ENCODE measurements around the gene ALOX15. TPM values are rescaled to one million over a fixed set of nuclear protein-coding genes. Genes with fewer than 3 reads are reported as not detected.

Gene ALOX15, protein sequence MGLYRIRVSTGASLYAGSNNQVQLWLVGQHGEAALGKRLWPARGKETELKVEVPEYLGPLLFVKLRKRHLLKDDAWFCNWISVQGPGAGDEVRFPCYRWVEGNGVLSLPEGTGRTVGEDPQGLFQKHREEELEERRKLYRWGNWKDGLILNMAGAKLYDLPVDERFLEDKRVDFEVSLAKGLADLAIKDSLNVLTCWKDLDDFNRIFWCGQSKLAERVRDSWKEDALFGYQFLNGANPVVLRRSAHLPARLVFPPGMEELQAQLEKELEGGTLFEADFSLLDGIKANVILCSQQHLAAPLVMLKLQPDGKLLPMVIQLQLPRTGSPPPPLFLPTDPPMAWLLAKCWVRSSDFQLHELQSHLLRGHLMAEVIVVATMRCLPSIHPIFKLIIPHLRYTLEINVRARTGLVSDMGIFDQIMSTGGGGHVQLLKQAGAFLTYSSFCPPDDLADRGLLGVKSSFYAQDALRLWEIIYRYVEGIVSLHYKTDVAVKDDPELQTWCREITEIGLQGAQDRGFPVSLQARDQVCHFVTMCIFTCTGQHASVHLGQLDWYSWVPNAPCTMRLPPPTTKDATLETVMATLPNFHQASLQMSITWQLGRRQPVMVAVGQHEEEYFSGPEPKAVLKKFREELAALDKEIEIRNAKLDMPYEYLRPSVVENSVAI
- total RNA-seq (2021): 0.31 and 0.39 TPM in 2 replicates
- long read RNA-seq, partial matches to known transcripts: 0 of 4 reads
- long read RNA-seq, other reads (novel, unspliced or antisense): 3 of 4 reads

DNA sequence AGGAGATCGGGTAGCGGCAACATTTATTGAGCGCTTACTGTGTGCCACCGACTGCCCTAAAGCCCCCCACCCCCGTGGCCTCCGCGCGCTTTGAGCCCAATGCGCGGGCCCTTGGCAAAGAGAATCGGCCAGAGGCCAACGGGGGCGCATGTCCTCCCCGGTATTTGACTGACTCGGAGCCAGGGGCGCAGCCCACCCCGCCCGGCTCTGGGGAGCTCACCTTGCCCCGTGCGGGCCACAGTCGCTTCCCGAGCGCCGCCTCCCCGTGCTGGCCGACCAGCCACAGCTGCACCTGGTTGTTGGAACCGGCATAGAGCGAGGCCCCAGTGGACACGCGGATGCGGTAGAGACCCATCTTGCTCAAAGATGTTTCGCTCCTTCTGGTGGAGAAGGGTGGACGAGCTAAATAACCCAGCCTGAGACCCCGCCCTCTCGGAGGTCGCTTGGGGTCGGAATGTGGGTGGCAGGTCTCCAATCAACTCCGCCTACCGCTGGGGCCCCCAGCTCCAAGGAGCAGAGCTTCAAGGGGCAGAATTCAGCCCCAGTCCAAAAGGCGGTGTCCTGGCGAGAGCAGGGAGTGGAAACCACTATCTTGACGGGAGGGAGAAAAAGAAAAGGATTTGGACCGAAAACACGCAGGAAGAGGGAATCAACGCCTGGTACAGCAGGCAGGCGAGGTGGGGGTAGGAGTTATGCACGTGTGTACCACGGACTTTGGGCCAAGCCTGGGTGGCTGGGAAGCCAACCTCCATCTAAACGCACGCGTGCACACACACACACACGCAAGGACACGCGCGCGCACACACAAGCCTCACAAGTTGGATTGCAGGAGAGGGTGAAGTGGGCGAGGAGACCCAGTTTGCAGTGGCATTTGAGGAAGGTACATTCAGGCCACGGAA lies at the start of gene ALOX15:
Gene ALOX15 (minus strand): TSS at position 382 of the 899 bp plus-strand sequence. CDS start 27 bp downstream, at position 355.
- Histone ChIP-seq H2BK15ac (ENCODE audit: low read depth, low read length) (no peak within 1 kb of the TSS), H3K14ac (ENCODE audit: insufficient read depth, low read length) (no peak within 1 kb of the TSS), H3K23ac (ENCODE audit: insufficient read length, low read depth, low read length) (no peak within 1 kb of the TSS), H4K5ac (ENCODE audit: insufficient read length, low read depth, low read length) (no peak within 1 kb of the TSS), H3T11ph (ENCODE audit: low read length) (no peak within 1 kb of the TSS), H3K79me2 (ENCODE audit: insufficient read depth, low read length) (no peaks in the 10 kb centered on the region), H3K9ac (ENCODE audit: extremely low read depth, insufficient read length, low read length) (no peak within 1 kb of the TSS), H4K91ac (ENCODE audit: insufficient read length, low read depth, low read length) (no peak within 1 kb of the TSS), H3K27me3 (ENCODE audit: insufficient read depth, low read length) (peaks cover 30% of the 10 kb centered on the region; the same call in 1 of the 2 replicates), H3K9me3 (ENCODE audit: control insufficient read depth, low read depth, low read length) (no peaks in the 10 kb centered on the region), H3K27ac (ENCODE audit: insufficient read length, low read depth, low read length) (no peak within 1 kb of the TSS), H2AFZ (ENCODE audit: low read length) (no peak within 1 kb of the TSS), H2BK5ac (ENCODE audit: insufficient read length, low read length) (no peak within 1 kb of the TSS), H2BK20ac (ENCODE audit: low read depth, low read length, poor library complexity, severe bottlenecking) (no peak within 1 kb of the TSS), H2BK120ac (ENCODE audit: low read depth, low read length, poor library complexity, severe bottlenecking) (no peak within 1 kb of the TSS), H3K4me2 (ENCODE audit: insufficient read depth, insufficient read length, low read length) (peak within 1 kb of the TSS; percentile 78), H3K18ac (ENCODE audit: insufficient read length, low read depth, low read length) (no peak within 1 kb of the TSS), H3K4me1 (ENCODE audit: insufficient read depth, low read length) (peaks cover 3% of the 10 kb centered on the region; the same call in 1 of the 2 replicates), H2BK12ac (ENCODE audit: insufficient read length, low read depth, low read length) (no peak within 1 kb of the TSS), H3K56ac (ENCODE audit: insufficient read length, low read depth, low read length) (no peak within 1 kb of the TSS), H4K8ac (replicated peaks; ENCODE audit: insufficient read length, low read depth, low read length) (no peak within 1 kb of the TSS), H4K20me1 (ENCODE audit: control insufficient read depth, insufficient read depth, insufficient read length) (no peaks in the 10 kb centered on the region), H3K23me2 (ENCODE audit: insufficient read length, low read depth, low read length, poor library complexity, severe bottlenecking) (peaks cover 14% of the 10 kb centered on the region), H2AK5ac (ENCODE audit: insufficient read length, low read length) (no peak within 1 kb of the TSS), H3K4ac (ENCODE audit: low read depth, low read length) (no peak within 1 kb of the TSS), H3K79me1 (ENCODE audit: insufficient read depth, low read depth, low read length, poor library complexity, severe bottlenecking) (no peaks in the 10 kb centered on the region)
- peaks cover 28 to 40% of the 10 kb centered on the region in 2 experiments for H3K4me1 Mint-ChIP-seq
- peak within 1 kb of the TSS; percentile 43 to 83 for H3K4me3 Mint-ChIP-seq
- no peak within 1 kb of the TSS; a peak in 1 of 7 replicates for H3K27ac Mint-ChIP-seq
- no CpG with 5 or more reads among the region's 58 CpGs for WGBS (ENCODE audit: extremely low coverage, insufficient read length, low lambda C conversion rate)
- peaks cover 0 to 2% of the 10 kb centered on the region in 2 experiments; a peak in 2 of 5 replicates for H3K9me3 Mint-ChIP-seq
- H3K27me3 Mint-ChIP-seq (ENCODE audit: low read depth): peaks cover 95% of the 10 kb centered on the region
- no peaks in the 10 kb centered on the region; a peak in 2 of 7 replicates for H3K36me3 Mint-ChIP-seq (ENCODE audit: insufficient read depth in 1 of 3, low read depth in 3 of 3)
- peak; percentile 55 for DNase-seq
- TF ChIP-seq, protein P1, sequence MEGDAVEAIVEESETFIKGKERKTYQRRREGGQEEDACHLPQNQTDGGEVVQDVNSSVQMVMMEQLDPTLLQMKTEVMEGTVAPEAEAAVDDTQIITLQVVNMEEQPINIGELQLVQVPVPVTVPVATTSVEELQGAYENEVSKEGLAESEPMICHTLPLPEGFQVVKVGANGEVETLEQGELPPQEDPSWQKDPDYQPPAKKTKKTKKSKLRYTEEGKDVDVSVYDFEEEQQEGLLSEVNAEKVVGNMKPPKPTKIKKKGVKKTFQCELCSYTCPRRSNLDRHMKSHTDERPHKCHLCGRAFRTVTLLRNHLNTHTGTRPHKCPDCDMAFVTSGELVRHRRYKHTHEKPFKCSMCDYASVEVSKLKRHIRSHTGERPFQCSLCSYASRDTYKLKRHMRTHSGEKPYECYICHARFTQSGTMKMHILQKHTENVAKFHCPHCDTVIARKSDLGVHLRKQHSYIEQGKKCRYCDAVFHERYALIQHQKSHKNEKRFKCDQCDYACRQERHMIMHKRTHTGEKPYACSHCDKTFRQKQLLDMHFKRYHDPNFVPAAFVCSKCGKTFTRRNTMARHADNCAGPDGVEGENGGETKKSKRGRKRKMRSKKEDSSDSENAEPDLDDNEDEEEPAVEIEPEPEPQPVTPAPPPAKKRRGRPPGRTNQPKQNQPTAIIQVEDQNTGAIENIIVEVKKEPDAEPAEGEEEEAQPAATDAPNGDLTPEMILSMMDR (conservative IDR thresholded peaks at IDR 0.05): 0 out of 3 replicates have a peak, but pooled peaks have one; percentile 17
